ENCODE measurements around the gene F2RL1. TPM values are rescaled to one million over a fixed set of nuclear protein-coding genes. Genes with fewer than 3 reads are reported as not detected.

The F2RL1 gene
- total RNA-seq, 1 experiment from 2014 or later: 23.0 TPM

DNA sequence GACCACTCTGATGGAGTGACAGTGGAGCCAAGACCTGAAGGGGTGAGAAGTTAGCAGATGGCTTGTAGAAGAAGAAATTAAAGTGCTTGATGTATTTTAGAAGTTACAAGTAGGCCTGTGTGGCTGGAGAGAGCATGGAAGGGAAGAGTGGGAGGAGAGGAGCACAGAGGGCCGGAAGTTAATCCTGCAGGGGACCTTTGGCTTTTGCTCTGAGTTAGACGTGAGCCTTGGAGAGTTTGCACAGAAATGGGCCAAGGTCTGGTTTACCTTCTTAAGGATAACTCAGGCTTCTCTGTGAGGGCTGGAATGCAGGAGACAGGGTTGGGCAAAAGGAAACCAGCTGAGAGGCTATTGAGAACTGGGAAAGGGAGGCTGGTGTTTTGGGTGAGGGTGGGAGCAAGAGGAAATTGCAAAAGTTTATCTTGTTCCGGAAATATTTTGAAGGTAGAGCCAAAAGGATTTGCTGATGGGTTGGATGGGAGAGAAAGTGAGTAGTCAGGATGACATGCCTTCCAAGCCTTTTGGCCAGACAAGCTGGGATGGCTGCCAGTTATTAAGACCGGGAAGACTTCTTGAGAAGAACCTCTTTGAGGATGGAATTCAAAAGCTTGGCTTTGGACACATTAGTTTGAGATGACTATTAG lies 17.5 kb upstream of the F2RL1 start:
- H2BK20ac ChIP-seq (ENCODE audit: low read depth, low read length, poor library complexity, severe bottlenecking): peak overlapping the region; percentile 99
- H2BK120ac ChIP-seq (ENCODE audit: low read depth, low read length, poor library complexity, severe bottlenecking): no peak overlapping the region
- TF ChIP-seq, protein P1, sequence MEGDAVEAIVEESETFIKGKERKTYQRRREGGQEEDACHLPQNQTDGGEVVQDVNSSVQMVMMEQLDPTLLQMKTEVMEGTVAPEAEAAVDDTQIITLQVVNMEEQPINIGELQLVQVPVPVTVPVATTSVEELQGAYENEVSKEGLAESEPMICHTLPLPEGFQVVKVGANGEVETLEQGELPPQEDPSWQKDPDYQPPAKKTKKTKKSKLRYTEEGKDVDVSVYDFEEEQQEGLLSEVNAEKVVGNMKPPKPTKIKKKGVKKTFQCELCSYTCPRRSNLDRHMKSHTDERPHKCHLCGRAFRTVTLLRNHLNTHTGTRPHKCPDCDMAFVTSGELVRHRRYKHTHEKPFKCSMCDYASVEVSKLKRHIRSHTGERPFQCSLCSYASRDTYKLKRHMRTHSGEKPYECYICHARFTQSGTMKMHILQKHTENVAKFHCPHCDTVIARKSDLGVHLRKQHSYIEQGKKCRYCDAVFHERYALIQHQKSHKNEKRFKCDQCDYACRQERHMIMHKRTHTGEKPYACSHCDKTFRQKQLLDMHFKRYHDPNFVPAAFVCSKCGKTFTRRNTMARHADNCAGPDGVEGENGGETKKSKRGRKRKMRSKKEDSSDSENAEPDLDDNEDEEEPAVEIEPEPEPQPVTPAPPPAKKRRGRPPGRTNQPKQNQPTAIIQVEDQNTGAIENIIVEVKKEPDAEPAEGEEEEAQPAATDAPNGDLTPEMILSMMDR (conservative IDR thresholded peaks at IDR 0.05): no peak
- H3K27ac Mint-ChIP-seq: no peak overlapping the region
- no peak overlapping the region for H3K4ac ChIP-seq (ENCODE audit: low read depth, low read length)
- no peaks in the 10 kb centered on the region for H3K79me1 ChIP-seq (ENCODE audit: insufficient read depth, low read depth, low read length, poor library complexity, severe bottlenecking)
- H3K36me3 Mint-ChIP-seq (ENCODE audit: insufficient read depth in 1 of 3, low read depth in 3 of 3): peaks cover 0 to 4% (median 0%) of the 10 kb centered on the region in 3 experiments; a peak in 1 of 7 replicates
- no peak overlapping the region for H3K23ac ChIP-seq (ENCODE audit: insufficient read length, low read depth, low read length)
- no peak overlapping the region for H4K8ac ChIP-seq (replicated peaks; ENCODE audit: insufficient read length, low read depth, low read length)
- no peak overlapping the region for H3K56ac ChIP-seq (ENCODE audit: insufficient read length, low read depth, low read length)
- no peak overlapping the region for H3K14ac ChIP-seq (ENCODE audit: insufficient read depth, low read length)
- H3K4me1 Mint-ChIP-seq: peaks cover 27 to 29% of the 10 kb centered on the region in 2 experiments
- no peak overlapping the region for H2BK5ac ChIP-seq (ENCODE audit: insufficient read length, low read length)
- H3K4me1 ChIP-seq (ENCODE audit: insufficient read depth, low read length): peaks cover 10% of the 10 kb centered on the region; the same call in 1 of the 2 replicates
- H4K91ac ChIP-seq (ENCODE audit: insufficient read length, low read depth, low read length): no peak overlapping the region
- no peak overlapping the region; a peak in 1 of 5 replicates for H3K4me3 Mint-ChIP-seq
- WGBS (ENCODE audit: extremely low coverage, insufficient read length, low lambda C conversion rate): no CpG with 5 or more reads among the region's 4 CpGs
- H3K27me3 Mint-ChIP-seq (ENCODE audit: low read depth): no peaks in the 10 kb centered on the region
- no peak for DNase-seq
- no peak overlapping the region for H2BK15ac ChIP-seq (ENCODE audit: low read depth, low read length)
- no peak overlapping the region for H3K18ac ChIP-seq (ENCODE audit: insufficient read length, low read depth, low read length)
- no peaks in the 10 kb centered on the region for H3K23me2 ChIP-seq (ENCODE audit: insufficient read length, low read depth, low read length, poor library complexity, severe bottlenecking)
- H3K9me3 ChIP-seq (ENCODE audit: control insufficient read depth, low read depth, low read length): no peaks in the 10 kb centered on the region
- no peak overlapping the region for H3K9ac ChIP-seq (ENCODE audit: extremely low read depth, insufficient read length, low read length)
- H3K79me2 ChIP-seq (ENCODE audit: insufficient read depth, low read length): no peaks in the 10 kb centered on the region
- H3K9me3 Mint-ChIP-seq: peaks cover 0 to 5% of the 10 kb centered on the region in 2 experiments; a peak in 2 of 5 replicates
- H2AFZ ChIP-seq (ENCODE audit: low read length): peak overlapping the region; percentile 15
- H2BK12ac ChIP-seq (ENCODE audit: insufficient read length, low read depth, low read length): no peak overlapping the region
- no peak overlapping the region for H2AK5ac ChIP-seq (ENCODE audit: insufficient read length, low read length)
- no peaks in the 10 kb centered on the region for H3K27me3 ChIP-seq (ENCODE audit: insufficient read depth, low read length)
- H4K5ac ChIP-seq (ENCODE audit: insufficient read length, low read depth, low read length): no peak overlapping the region
- no peak overlapping the region for H3K4me2 ChIP-seq (ENCODE audit: insufficient read depth, insufficient read length, low read length)
- H4K20me1 ChIP-seq (ENCODE audit: control insufficient read depth, insufficient read depth, insufficient read length): no peaks in the 10 kb centered on the region
- no peak overlapping the region for H3K27ac ChIP-seq (ENCODE audit: insufficient read length, low read depth, low read length)
- H3T11ph ChIP-seq (ENCODE audit: low read length): peak overlapping the region; percentile 26
